Measurements from ENCODE around the gene SERINC5.

- TF ChIP-seq CTCF (IDR thresholded peaks at IDR 0.05) (no peak), E2F5 (CRISPR knock-in tag; IDR thresholded peaks at IDR 0.05) (no peak), CREB1 (CRISPR knock-in tag; IDR thresholded peaks at IDR 0.05) (no peak), HMGXB4 (CRISPR knock-in tag; IDR thresholded peaks at IDR 0.05) (no peak)
Observed at GRCh38 chr5:80090884-80091166, 165.0 kb downstream of the SERINC5 start.

Data from WTC11 (cell line).